Liver (tissue), 9 donors: ENCODE data around the gene CHMP5. TPM values are rescaled to one million over a fixed set of nuclear protein-coding genes. Genes with fewer than 3 reads are reported as not detected.

Experiments
- DNase-seq: peaks from one replicate; pipeline ENCODE4 v3.0.0-alpha.2; 2017; ENCODE audit warnings: low spot score
- H3K27ac ChIP-seq, 2 donors: one replicate each; pipeline ENCODE4 v1.7.0; 2013; ENCODE audit warnings: inconsistent platforms in 2 of 2, low read length in 2 of 2, control low read depth in 1 of 2, low read depth in 1 of 2, mild to moderate bottlenecking in 1 of 2
- H3K27me3 ChIP-seq, 4 donors: one replicate each; pipeline versions ENCODE4 v1.6.1 to v1.7.0; 2013; ENCODE audit warnings: low read length in 3 of 4, inconsistent platforms in 1 of 4, mild to moderate bottlenecking in 1 of 4, moderate library complexity in 1 of 4; ENCODE audit not compliant: control insufficient read depth in 4 of 4, insufficient read depth in 4 of 4
- H3K36me3 ChIP-seq, 4 donors: one replicate each; pipeline versions ENCODE4 v1.6.1 to v1.7.0; 2013; ENCODE audit warnings: low read length in 3 of 4, mild to moderate bottlenecking in 3 of 4, low read depth in 1 of 4, moderate library complexity in 1 of 4; ENCODE audit not compliant: control insufficient read depth in 4 of 4, insufficient read depth in 3 of 4
- H3K4me1 ChIP-seq, 4 donors: one replicate each; pipeline versions ENCODE4 v1.6.1 to v1.7.0; 2013; ENCODE audit warnings: low read length in 3 of 4, mild to moderate bottlenecking in 3 of 4, moderate library complexity in 1 of 4; ENCODE audit not compliant: control insufficient read depth in 4 of 4, insufficient read depth in 4 of 4
- H3K4me3 ChIP-seq, 3 donors: one replicate each; pipeline versions ENCODE4 v1.6.1 to v1.7.0; 2013; ENCODE audit warnings: low read length in 3 of 3, control low read depth in 1 of 3, low read depth in 1 of 3, mild to moderate bottlenecking in 1 of 3
- H3K9ac ChIP-seq, 2 donors: one replicate each; pipeline ENCODE4 v1.7.0; 2013; ENCODE audit warnings: low read length in 2 of 2, mild to moderate bottlenecking in 2 of 2, moderate library complexity in 2 of 2, control low read depth in 1 of 2, low read depth in 1 of 2
- H3K9me3 ChIP-seq, 4 donors: one replicate each; pipeline versions ENCODE4 v1.6.1 to v1.7.0; 2013; ENCODE audit warnings: low read length in 3 of 4; ENCODE audit not compliant: control insufficient read depth in 4 of 4
- EGR1 ChIP-seq, 2 donors: IDR thresholded peaks; 2 replicates each; pipeline ENCODE4 v1.6.1; 2016 to 2018; ENCODE audit warnings: antibody characterized with exemption in 2 of 2, low read depth in 2 of 2
- FOXA2 ChIP-seq: IDR thresholded peaks from 2 replicates; pipeline ENCODE4 v1.6.1; 2016; ENCODE audit warnings: antibody characterized with exemption
- GABPA ChIP-seq, 2 donors: IDR thresholded peaks in 1 of 2; conservative IDR thresholded peaks in 1 of 2; 2 replicates each; pipeline ENCODE4 v1.6.1; 2016; ENCODE audit warnings: antibody characterized with exemption in 2 of 2, mild to moderate bottlenecking in 1 of 2, moderate library complexity in 1 of 2
- HNF4A ChIP-seq, 2 donors: conservative IDR thresholded peaks; 2 replicates each; pipeline ENCODE4 v1.6.1; 2016; ENCODE audit warnings: antibody characterized with exemption in 2 of 2, mild to moderate bottlenecking in 2 of 2
- HNF4G ChIP-seq: IDR thresholded peaks from 2 replicates; pipeline ENCODE4 v1.6.1; 2016; ENCODE audit warnings: antibody characterized with exemption
- JUND ChIP-seq, 2 donors: IDR thresholded peaks; 2 replicates each; pipeline ENCODE4 v1.6.1; 2016; ENCODE audit warnings: antibody characterized with exemption in 2 of 2
- NR2F2 ChIP-seq: IDR thresholded peaks from 2 replicates; pipeline ENCODE4 v1.6.1; 2016; ENCODE audit warnings: antibody characterized with exemption
- RAD21 ChIP-seq, 2 donors: IDR thresholded peaks; 2 replicates each; pipeline ENCODE4 v1.6.1; 2016; ENCODE audit warnings: antibody characterized with exemption in 2 of 2, mild to moderate bottlenecking in 2 of 2
- RXRA ChIP-seq, 2 donors: IDR thresholded peaks; 2 replicates each; pipeline ENCODE4 v1.6.1; 2017 to 2018; ENCODE audit warnings: antibody characterized with exemption in 2 of 2, mild to moderate bottlenecking in 1 of 2
- SP1 ChIP-seq: IDR thresholded peaks from 2 replicates; pipeline ENCODE4 v1.6.1; 2018; ENCODE audit warnings: antibody characterized with exemption, mild to moderate bottlenecking
- TAF1 ChIP-seq: conservative IDR thresholded peaks from 2 replicates; pipeline ENCODE4 v1.6.1; 2016; ENCODE audit warnings: antibody characterized with exemption, mild to moderate bottlenecking
- YY1 ChIP-seq: IDR thresholded peaks from 2 replicates; pipeline ENCODE4 v1.6.1; 2016; ENCODE audit warnings: antibody characterized with exemption, mild to moderate bottlenecking
- WGBS: extraction: QIAGEN DNeasy Blood & Tissue Kit; methylation state at CpG from one replicate; pipeline ENCODE4 v1.1.7; 2013; 5-methylcytosine and 5-hydroxymethylcytosine counted together
- polyA plus RNA-seq, 2 donors: library from polyadenylated mRNA; stranded (reverse) in 1 of 2; unstranded in 1 of 2; fragments of 200-250 nt in 1 of 2; fragments of >200 nt in 1 of 2; fragmentation: Nextera tagmentation in 1 of 2; extraction: Ambion mirVana in 1 of 2; gene quantifications; one replicate each; pipeline versions ENCODE4 v1.2.1 to v1.2.3, GENCODE V29; 2013 to 2015
- total RNA-seq, 2 donors: library from RNA; depleted of rRNA; stranded (reverse); fragments of >200 nt; gene quantifications; one replicate each; pipeline ENCODE4 v1.2.3, GENCODE V29; 2014
- TF ChIP-seq, protein P1 (sequence below): IDR thresholded peaks from 2 replicates; pipeline ENCODE4 v1.6.1; 2016; ENCODE audit warnings: antibody characterized with exemption
- TF ChIP-seq, protein P2 (sequence below): IDR thresholded peaks from 2 replicates; pipeline ENCODE4 v1.6.1; 2016; ENCODE audit warnings: antibody characterized with exemption
- TF ChIP-seq, protein P3 (sequence below): fragments of 150-350 bp; IDR thresholded peaks from 2 replicates; pipeline ENCODE4 v1.5.1; 2017; ENCODE audit warnings: improper control_type of control experiment, low read depth, low read length; ENCODE audit not compliant: missing input control
- TF ChIP-seq, protein P4 (sequence below): IDR thresholded peaks from 2 replicates; pipeline ENCODE4 v1.6.1; 2016; ENCODE audit warnings: antibody characterized with exemption, mild to moderate bottlenecking
- TF ChIP-seq, protein P5 (sequence below): IDR thresholded peaks from 2 replicates; pipeline ENCODE4 v1.6.1; 2016; ENCODE audit warnings: antibody characterized with exemption
- donor health status: healthy.
- donor health status: healthy.
- donor health status: healthy.
- donor health status: healthy.
- donor health status: healthy.

CHMP5 gene
- total and polyA plus RNA-seq, 4 donors, result 23.2 to 34.8 (median 27.8) TPM

DNA sequence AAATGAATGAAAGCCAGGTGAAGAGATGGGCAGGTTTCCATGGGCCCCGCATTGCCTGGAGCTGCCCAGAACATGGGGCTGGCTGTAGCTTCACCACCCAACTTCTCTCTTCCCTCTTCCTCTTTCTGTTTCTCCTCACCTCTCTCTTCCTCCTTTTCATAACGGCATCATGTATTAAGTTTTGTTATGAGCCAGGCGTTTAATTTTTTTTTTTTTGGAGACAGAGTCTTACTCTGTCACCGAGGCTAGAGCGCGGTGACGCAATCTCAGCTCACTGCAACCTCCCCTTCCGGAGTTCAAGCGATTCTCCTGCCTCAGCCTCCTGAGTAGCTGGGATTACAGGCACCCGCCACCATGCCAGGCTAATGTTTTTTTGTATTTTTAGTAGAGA, 37.8 kb upstream of the CHMP5 start:
- peak overlapping the region in 1 of 2 donors; percentile 32 for H3K27ac ChIP-seq
- 80% methylated on average over 10 of the region's 10 CpGs for WGBS
- H3K4me1 ChIP-seq, result peaks cover 0 to 4% (median 0%) of the 10 kb centered on the region in 4 donors
- no peak for DNase-seq
- no peaks in the 10 kb centered on the region for H3K36me3 ChIP-seq
- no peak overlapping the region for H3K4me3 ChIP-seq
- no peak for TF ChIP-seq HNF4A (conservative IDR thresholded peaks at IDR 0.05)
- no peak for TF ChIP-seq RAD21 (IDR thresholded peaks at IDR 0.05)
- no peak for TF ChIP-seq SP1
- TF ChIP-seq, protein P1, sequence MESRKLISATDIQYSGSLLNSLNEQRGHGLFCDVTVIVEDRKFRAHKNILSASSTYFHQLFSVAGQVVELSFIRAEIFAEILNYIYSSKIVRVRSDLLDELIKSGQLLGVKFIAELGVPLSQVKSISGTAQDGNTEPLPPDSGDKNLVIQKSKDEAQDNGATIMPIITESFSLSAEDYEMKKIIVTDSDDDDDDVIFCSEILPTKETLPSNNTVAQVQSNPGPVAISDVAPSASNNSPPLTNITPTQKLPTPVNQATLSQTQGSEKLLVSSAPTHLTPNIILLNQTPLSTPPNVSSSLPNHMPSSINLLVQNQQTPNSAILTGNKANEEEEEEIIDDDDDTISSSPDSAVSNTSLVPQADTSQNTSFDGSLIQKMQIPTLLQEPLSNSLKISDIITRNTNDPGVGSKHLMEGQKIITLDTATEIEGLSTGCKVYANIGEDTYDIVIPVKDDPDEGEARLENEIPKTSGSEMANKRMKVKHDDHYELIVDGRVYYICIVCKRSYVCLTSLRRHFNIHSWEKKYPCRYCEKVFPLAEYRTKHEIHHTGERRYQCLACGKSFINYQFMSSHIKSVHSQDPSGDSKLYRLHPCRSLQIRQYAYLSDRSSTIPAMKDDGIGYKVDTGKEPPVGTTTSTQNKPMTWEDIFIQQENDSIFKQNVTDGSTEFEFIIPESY, result no peak
- TF ChIP-seq, protein P2, sequence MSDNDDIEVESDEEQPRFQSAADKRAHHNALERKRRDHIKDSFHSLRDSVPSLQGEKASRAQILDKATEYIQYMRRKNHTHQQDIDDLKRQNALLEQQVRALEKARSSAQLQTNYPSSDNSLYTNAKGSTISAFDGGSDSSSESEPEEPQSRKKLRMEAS, result no peak
- TF ChIP-seq TAF1, result no peak
- TF ChIP-seq, protein P3, sequence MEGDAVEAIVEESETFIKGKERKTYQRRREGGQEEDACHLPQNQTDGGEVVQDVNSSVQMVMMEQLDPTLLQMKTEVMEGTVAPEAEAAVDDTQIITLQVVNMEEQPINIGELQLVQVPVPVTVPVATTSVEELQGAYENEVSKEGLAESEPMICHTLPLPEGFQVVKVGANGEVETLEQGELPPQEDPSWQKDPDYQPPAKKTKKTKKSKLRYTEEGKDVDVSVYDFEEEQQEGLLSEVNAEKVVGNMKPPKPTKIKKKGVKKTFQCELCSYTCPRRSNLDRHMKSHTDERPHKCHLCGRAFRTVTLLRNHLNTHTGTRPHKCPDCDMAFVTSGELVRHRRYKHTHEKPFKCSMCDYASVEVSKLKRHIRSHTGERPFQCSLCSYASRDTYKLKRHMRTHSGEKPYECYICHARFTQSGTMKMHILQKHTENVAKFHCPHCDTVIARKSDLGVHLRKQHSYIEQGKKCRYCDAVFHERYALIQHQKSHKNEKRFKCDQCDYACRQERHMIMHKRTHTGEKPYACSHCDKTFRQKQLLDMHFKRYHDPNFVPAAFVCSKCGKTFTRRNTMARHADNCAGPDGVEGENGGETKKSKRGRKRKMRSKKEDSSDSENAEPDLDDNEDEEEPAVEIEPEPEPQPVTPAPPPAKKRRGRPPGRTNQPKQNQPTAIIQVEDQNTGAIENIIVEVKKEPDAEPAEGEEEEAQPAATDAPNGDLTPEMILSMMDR, result no peak
- TF ChIP-seq GABPA (IDR thresholded peaks at IDR 0.05 in 1 of 2, conservative IDR thresholded peaks at IDR 0.05 in 1 of 2), result no peak
- TF ChIP-seq, protein P4, sequence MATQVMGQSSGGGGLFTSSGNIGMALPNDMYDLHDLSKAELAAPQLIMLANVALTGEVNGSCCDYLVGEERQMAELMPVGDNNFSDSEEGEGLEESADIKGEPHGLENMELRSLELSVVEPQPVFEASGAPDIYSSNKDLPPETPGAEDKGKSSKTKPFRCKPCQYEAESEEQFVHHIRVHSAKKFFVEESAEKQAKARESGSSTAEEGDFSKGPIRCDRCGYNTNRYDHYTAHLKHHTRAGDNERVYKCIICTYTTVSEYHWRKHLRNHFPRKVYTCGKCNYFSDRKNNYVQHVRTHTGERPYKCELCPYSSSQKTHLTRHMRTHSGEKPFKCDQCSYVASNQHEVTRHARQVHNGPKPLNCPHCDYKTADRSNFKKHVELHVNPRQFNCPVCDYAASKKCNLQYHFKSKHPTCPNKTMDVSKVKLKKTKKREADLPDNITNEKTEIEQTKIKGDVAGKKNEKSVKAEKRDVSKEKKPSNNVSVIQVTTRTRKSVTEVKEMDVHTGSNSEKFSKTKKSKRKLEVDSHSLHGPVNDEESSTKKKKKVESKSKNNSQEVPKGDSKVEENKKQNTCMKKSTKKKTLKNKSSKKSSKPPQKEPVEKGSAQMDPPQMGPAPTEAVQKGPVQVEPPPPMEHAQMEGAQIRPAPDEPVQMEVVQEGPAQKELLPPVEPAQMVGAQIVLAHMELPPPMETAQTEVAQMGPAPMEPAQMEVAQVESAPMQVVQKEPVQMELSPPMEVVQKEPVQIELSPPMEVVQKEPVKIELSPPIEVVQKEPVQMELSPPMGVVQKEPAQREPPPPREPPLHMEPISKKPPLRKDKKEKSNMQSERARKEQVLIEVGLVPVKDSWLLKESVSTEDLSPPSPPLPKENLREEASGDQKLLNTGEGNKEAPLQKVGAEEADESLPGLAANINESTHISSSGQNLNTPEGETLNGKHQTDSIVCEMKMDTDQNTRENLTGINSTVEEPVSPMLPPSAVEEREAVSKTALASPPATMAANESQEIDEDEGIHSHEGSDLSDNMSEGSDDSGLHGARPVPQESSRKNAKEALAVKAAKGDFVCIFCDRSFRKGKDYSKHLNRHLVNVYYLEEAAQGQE, result no peak
- no peak for TF ChIP-seq HNF4G
- TF ChIP-seq YY1, result no peak
- TF ChIP-seq JUND (IDR thresholded peaks at IDR 0.05), result no peak
- TF ChIP-seq, protein P5, sequence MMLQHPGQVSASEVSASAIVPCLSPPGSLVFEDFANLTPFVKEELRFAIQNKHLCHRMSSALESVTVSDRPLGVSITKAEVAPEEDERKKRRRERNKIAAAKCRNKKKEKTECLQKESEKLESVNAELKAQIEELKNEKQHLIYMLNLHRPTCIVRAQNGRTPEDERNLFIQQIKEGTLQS, result no peak
- no peak for TF ChIP-seq FOXA2
- no peak for TF ChIP-seq NR2F2
- TF ChIP-seq RXRA (IDR thresholded peaks at IDR 0.05), result no peak
- TF ChIP-seq EGR1 (IDR thresholded peaks at IDR 0.05; ENCODE audit: low read depth in 2 of 2), result no peak
- H3K27me3 ChIP-seq, result no peaks in the 10 kb centered on the region
- H3K9me3 ChIP-seq, result no peaks in the 10 kb centered on the region
- H3K9ac ChIP-seq, result no peak overlapping the region
